ENCODE measurements around the gene RPH3AL.

GRCh38 chr17:337022-337420 is 15.6 kb downstream of the RPH3AL start:
- TF ChIP-seq CTCF (IDR thresholded peaks at IDR 0.05 in 8 of 11, conservative IDR thresholded peaks at IDR 0.05 in 3 of 11) (no peak), POLR2AphosphoS5 (IDR thresholded peaks at IDR 0.05) (no peak), POLR2A (IDR thresholded peaks at IDR 0.05) (no peak)
